Measurements from ENCODE around the gene CXXC5. TPM values are rescaled to one million over a fixed set of nuclear protein-coding genes. Genes with fewer than 3 reads are reported as not detected.

Gene CXXC5
- total and polyA plus RNA-seq, 12 donors = 28.7 to 51.6 (median 36.0) TPM

DNA sequence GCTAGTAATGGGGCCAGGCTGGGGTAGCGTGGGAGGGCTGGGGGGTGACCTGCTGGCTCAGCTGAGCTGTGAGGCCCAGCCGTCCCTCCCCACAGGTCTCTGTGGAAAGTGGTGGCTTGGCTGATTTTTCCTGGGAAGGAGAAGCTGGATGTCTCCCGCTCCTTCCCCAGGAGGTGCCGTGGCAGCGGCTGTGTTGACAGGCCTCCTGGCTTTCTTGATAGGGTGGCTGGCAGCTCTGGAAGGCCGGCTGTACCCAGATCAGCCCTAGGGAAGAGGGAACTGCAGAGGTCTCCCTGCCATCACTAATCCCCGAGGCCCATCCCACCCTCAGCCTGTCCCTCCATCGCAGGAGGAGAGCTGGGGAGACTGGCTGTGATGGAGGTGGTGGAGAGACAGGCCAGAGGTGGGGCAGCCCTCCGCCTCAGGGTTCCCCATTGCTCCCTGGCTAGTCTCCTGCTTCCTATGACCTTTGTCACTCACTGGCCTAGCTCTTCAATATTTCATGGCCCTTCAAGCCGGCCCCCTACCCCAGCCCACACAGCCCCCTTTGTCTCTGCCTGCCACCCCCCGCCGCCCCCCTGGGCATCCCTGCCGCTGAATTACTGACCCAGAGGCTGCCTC lies 6.8 kb downstream of the CXXC5 start:
- peaks cover 0 to 19% (median 0%) of the 10 kb centered on the region in 7 donors for H3K27me3 ChIP-seq
- DNase-seq = peak in 1 of 2 donors; percentile 55
- WGBS, 2 donors = 33 to 50% methylated on average over 13 of the region's 13 CpGs
- peaks cover 66 to 100% (median 99%) of the 10 kb centered on the region in 9 donors for H3K4me1 ChIP-seq
- intact Hi-C loops (cut with DNase I) = loop anchor here in 6 of 10 donors (5.0 kb wide), 3 partner anchors 32 to 42 kb away; no protein-coding TSS in a partner anchor
- peak overlapping the region in 2 of 10 donors; percentile 8 to 15 for H3K4me3 ChIP-seq
- H3K9me3 ChIP-seq = no peaks in the 10 kb centered on the region
- TF ChIP-seq, protein P1, sequence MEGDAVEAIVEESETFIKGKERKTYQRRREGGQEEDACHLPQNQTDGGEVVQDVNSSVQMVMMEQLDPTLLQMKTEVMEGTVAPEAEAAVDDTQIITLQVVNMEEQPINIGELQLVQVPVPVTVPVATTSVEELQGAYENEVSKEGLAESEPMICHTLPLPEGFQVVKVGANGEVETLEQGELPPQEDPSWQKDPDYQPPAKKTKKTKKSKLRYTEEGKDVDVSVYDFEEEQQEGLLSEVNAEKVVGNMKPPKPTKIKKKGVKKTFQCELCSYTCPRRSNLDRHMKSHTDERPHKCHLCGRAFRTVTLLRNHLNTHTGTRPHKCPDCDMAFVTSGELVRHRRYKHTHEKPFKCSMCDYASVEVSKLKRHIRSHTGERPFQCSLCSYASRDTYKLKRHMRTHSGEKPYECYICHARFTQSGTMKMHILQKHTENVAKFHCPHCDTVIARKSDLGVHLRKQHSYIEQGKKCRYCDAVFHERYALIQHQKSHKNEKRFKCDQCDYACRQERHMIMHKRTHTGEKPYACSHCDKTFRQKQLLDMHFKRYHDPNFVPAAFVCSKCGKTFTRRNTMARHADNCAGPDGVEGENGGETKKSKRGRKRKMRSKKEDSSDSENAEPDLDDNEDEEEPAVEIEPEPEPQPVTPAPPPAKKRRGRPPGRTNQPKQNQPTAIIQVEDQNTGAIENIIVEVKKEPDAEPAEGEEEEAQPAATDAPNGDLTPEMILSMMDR (IDR thresholded peaks at IDR 0.05) = peak in 1 of 9 donors; percentile 12
- no peaks in the 10 kb centered on the region for H3K36me3 ChIP-seq
- H3K27ac ChIP-seq = peak overlapping the region; percentile 86 to 97 (median 92)
- peak in 6 of 8 donors; percentile 2 to 41 (median 16) for ATAC-seq

DNA sequence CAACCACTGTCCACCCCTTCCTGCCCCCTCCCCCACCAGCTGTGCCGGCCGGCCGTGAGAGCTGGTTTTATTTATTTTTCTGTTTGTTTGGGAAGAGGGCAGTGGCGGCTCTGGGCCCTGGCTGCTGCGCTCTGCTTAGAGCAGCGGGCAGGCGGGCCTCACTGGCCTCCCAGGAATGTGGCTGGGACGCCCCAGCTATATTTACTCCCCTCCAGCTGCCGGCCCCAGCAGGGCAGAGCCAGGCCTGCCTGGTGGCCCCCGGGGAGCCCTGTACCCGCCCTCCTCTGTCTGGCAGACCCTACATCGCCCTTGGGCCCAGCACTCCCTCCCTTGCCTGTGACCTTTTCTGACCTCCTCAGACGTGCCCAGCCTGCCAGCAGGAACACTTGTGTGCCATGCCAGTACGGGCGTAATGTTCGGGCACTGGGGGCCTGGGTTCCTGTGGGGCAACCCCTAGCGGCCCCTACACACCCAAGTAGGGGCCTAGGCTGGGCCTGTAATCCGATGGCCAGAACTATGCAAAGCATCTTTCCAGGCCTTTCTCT lies 7.7 kb downstream of the CXXC5 start:
- Histone ChIP-seq H3K27ac (peak overlapping the region; percentile 86 to 97 (median 92)), H3K27me3 (peaks cover 0 to 11% (median 0%) of the 10 kb centered on the region in 7 donors), H3K4me3 (peak overlapping the region in 4 of 10 donors; percentile 11 to 16 (median 15)), H3K4me1 (peaks cover 74 to 100% (median 100%) of the 10 kb centered on the region in 9 donors), H3K9me3 (no peaks in the 10 kb centered on the region), H3K36me3 (no peaks in the 10 kb centered on the region)
- intact Hi-C loops (cut with DNase I) = loop anchor here in 1 of 10 donors (5.0 kb wide), 1 partner anchor 42 kb away; no protein-coding TSS in a partner anchor
- ATAC-seq (peak; percentile 28 to 79 (median 66)), DNase-seq (peak; percentile 77 to 80)
- 17 to 21% methylated on average over 18 of the region's 18 CpGs for WGBS, 2 donors
- TF ChIP-seq, protein P1 (IDR thresholded peaks at IDR 0.05) = no peak

DNA sequence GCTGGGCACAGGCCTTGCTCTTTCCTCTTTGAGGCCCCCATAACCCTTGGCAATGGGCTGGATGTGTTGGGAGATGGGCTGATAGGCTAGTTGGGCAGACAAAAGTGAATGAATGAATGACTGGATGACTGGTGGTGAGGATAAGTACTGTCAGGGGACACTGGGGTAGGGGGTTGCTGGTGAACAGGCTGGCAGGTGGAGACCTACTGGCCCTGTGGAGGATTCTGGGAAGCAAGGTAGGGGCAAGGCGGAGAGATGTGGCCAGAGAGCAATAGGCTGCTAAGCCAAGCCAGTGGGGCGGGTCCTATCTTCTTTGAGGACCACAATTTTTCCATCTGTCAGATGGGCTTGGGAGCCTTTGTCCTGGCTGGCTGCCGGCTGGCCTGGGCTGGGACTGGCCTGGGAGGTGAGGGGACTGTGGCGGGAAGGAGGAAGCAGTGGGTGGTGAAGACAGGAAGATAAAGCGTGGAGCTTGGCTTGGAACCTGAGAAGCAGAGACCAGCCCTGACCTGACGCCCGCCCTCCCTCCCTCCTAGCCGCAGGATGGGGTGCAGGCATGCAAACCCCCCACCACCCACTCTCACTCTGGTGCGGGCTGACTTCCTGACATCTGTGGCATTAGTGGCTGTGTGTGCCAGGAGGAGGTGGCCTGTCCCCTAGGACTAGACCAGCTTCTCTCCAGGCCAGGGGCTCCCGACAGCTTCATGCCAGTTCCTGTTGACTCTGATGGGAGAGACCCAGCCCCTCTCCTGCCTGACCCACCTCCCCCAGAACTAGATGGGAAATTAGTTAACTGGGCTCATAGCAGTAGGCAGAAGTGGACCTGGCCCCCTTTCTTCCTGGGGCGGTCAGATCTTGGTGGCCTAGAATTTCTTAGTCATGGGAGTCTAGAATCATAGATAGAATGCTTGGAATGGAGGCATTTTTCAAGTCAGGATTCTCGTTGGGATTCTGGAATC lies 9.5 kb downstream of the CXXC5 start:
- no peak for ATAC-seq
- WGBS, 2 donors = 31% methylated on average over 10 to 12 of the region's 12 CpGs
- H3K4me3 ChIP-seq = peak overlapping the region in 2 of 10 donors; percentile 48 to 49
- peak overlapping the region in 9 of 10 donors; percentile 86 to 97 (median 91) for H3K27ac ChIP-seq
- no peaks in the 10 kb centered on the region for H3K36me3 ChIP-seq
- H3K4me1 ChIP-seq = peaks cover 80 to 100% (median 98%) of the 10 kb centered on the region in 9 donors
- intact Hi-C loops (cut with DNase I) = loop anchor here in 1 of 10 donors (5.0 kb wide), 1 partner anchor 40 kb away; no protein-coding TSS in a partner anchor
- TF ChIP-seq, protein P1 (IDR thresholded peaks at IDR 0.05) = no peak
- H3K9me3 ChIP-seq = no peaks in the 10 kb centered on the region
- H3K27me3 ChIP-seq = no peaks in the 10 kb centered on the region
- no peak for DNase-seq

Data from heart right ventricle (tissue), 16 donors.